ENCODE results near the gene TM9SF4.

GRCh38 chr20:32080783-32081182 lies 28.7 kb upstream of the TM9SF4 start:
- TF ChIP-seq CTCF (IDR thresholded peaks at IDR 0.05) (no peak), POLR2A (IDR thresholded peaks at IDR 0.05; ENCODE audit: low read depth) (no peak), POLR2AphosphoS5 (IDR thresholded peaks at IDR 0.05) (no peak)

Measured in esophagus muscularis mucosa (tissue), 3 donors.